HuH-7 (cell line): ENCODE data around the gene RUSF1.
"Not testable (repeated sequence)": the region's sequence is repeated elsewhere in the genome, so short reads cannot be mapped to it uniquely, and the experiment has no call there.

Experiments
- DNase-seq: peaks from one replicate; pipeline ENCODE4 v3.0.0; 2011; ENCODE audit warnings: low spot score

Gene RUSF1

GRCh38 chr16:31517800-31518402 is 9.7 kb upstream of the RUSF1 start:
- DNase-seq, result no peak

DNA sequence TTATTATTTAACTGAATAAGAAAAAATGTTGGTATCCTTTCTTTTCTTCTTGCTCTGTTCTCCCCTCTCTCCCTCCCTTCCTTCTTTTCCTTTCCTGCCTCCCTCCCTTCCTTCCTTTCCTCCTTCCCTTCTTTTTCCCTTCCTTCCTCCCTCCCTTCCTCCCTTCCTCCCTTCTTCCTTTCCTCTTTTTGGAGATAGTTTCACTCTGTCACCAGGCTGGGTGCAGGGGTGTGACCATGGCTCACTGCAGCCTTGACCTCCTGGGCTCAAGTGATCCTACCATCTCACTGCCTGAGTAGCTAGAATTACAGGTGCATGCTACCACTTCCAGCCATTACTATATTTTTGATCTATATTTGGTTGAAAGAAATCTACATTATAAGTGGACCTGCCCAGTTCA is 5.7 kb upstream of the RUSF1 start:
- DNase-seq, result no peak

GRCh38 chr16:31513126-31513525 is 4.9 kb upstream of the RUSF1 start:
- no peak for DNase-seq

GRCh38 chr16:31508706-31509195 is 560 bp upstream of the RUSF1 start:
- no peak for DNase-seq

DNA sequence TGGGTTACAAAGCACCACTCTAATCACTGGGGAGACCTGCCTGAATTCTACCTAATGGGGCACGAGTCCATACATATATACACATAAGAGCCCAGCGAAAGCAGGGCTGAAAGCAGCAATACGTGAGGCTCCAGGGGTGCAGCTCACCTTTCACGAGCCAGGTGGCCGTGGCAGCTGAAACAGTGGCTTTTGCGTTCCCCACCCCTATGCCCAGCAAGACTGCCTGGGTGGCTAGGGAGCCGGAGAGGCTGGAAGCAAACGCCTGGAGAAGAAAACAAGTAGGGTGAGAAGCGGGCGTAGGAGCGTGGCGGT is 618 bp downstream of the RUSF1 start:
- DNase-seq, result no peak

- no peak for DNase-seq
Observed at GRCh38 chr16:31505483-31505882, 2.7 kb downstream of the RUSF1 start.

DNA sequence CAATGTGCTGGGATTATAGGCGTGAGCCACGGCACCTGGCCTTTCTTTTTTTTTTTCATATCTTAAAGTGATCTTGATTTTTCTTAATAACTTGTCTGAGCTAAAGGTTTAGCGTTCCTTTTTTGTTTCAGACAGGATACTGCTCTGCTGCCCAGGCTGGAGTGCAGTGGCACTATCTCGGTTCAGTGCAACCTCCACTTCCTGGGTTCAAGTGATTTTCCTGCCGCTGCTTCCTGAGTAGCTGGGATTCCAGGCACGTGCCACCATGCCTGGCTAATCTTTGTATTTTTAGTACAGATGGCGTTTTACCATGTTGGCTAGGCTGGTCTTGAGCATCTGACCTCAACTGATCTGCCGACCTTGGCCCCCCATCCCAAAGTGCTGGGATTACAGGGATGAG is 4.0 kb downstream of the RUSF1 start:
- DNase-seq, result no peak

GRCh38 chr16:31503555-31503954 is 4.6 kb downstream of the RUSF1 start:
- DNase-seq, result not testable (repeated sequence)

DNA sequence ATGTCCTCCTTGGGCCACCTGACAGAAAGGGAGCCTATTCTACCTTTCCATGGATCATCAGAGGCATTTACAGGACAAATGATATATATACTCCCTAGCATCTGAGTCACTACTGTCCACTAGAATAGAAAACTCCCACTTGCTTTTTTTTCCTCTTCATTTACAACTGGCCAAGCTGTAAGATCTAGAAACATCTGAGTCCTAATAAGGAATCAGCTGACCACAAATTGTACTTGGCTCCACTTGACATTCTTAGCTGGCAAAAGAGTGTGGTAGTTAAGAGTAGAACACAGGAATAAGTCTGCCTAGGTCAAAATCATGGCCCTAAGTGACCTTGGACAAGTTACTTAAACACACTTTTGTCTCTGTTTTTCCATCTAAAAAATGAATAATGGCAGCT is 5.2 kb downstream of the RUSF1 start:
- no peak for DNase-seq

- no peak for DNase-seq
Observed at GRCh38 chr16:31501966-31502348, 6.2 kb downstream of the RUSF1 start.

DNA sequence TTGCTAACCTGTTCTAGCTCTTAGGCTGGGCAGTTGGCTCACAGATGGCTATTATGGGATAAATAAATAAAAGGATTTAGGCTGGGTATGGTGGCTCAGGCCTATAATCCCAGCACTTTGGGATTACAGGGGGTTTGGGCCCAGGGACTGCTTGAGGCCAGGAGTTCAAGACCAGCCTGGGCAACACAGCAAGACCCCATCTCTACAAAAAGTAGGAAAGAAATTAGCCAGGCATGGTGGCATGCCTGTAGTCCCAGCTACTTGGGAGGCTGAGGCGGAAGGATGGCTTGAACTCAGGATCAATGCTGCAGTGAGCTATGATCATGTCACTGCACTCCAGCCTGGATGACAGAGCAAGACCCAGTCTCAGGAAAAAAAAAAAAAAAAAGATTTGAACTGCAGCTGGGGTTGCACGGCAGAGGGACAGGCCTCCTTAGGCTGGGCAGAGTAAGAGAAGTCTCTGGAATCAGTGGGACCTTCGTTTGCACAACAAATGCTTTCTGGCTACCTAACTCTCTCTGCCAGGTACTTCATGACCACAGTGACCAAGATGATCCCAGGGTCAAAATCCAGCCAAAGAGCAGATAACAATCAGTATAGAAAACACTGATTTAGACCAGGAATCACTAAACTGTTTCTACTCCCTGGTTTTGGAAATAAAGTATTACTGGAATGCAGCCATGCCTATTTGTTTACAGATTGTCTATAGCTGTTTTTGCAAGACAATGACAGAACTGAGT is 6.8 kb downstream of the RUSF1 start:
- DNase-seq, result no peak

DNA sequence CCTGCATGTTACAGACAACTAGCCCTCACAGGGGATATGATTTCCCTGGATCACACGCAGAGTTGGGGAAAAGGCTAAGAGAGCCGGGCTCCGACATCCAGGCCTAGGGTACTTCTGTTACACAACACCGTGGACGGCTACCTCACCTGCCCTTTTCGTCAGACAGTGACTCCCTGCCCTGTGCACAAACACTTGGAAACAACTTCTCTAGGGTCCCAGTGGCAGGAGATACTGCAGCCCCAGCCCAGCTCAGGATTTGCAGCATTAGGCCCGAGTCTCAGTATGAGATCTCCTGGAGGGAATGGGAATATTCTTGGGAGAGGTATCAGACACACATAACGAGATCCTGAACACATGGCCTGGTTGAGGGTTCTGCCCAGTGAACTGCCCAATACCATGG is 8.3 kb downstream of the RUSF1 start:
- no peak for DNase-seq

GRCh38 chr16:31498493-31498892 is 9.7 kb downstream of the RUSF1 start:
- DNase-seq, result no peak

- DNase-seq, result no peak
Observed at GRCh38 chr16:31496670-31497069, 11.5 kb downstream of the RUSF1 start.

DNA sequence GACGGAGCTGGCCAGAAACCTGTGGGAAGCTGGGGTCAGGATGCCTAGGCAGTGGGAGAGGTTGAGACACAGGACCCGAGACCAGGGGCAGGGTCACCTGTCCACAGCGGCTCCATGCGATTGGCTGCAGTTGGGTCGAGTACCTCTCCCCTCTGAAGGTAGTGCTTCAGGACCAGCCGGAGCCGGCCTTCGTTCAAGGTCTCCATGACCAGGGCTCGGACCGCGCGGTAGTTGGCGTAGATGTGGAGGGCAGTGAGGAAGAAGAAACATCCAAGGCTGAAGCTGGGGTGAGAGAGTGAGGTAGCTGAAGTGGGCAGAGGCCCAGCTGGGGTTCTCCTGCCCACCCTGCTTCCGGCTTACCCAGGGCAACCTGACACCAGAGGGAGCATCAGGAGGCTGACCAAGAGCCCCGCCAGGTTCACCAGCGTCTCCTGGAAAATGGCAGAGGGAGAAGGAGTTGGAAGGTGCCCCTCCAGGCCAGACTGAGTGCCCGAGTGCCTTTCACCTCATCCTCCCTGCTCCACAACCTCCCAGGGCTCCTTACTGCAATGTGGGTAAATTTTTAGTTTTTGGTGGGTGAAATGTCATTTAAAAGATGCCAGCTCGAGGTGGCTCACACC is 14.6 kb downstream of the RUSF1 start:
- DNase-seq, result no peak

DNA sequence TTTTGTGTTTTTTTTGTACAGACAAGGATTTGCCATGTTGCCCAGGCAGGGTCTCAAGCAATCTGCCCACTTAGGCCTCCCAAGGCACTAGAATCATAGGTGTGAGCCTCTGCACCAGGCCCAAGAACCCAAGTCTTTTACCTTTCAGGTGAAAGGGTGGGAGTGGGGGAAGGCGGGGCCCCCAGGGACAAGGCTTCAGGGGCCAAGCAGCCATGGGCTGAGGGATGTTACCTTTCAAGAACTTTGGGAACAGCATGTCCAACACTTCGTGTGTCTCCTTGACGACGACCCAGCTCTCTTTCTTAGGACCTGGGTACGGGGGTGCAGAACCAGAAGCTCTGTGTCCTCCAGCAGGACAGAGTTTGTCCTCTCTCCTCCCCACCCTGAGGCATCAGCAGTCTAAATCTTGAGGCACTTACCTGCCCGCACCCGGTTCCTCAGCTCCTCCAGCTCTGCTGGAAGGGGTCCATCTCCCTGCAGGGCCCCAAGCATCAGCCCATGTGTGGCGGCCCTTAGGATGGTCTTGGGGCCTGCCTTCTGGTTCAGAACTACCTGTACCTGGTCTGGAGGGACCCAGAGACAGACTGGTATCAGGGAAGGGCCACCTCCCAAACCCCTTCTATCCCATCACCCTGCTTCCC is 16.3 kb downstream of the RUSF1 start:
- DNase-seq, result no peak

- DNase-seq, result no peak
Observed at GRCh38 chr16:31489616-31490584, 18.3 kb downstream of the RUSF1 start.

DNA sequence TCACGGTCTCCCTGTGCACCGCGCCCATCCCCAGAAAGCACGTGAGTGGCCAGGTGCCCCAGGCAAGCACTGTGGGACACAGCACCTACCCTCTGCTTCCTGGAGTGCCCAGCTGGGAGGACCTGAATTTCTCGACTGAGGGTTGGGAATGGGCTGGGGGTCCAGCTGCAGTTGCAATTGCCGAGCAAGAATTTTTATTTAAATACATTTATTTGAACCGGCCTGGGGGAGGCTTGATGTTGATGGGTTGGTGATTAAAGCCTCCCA is 19.0 kb downstream of the RUSF1 start:
- DNase-seq, result no peak

GRCh38 chr16:31488468-31489297 is 19.5 kb downstream of the RUSF1 start:
- no peak for DNase-seq

DNA sequence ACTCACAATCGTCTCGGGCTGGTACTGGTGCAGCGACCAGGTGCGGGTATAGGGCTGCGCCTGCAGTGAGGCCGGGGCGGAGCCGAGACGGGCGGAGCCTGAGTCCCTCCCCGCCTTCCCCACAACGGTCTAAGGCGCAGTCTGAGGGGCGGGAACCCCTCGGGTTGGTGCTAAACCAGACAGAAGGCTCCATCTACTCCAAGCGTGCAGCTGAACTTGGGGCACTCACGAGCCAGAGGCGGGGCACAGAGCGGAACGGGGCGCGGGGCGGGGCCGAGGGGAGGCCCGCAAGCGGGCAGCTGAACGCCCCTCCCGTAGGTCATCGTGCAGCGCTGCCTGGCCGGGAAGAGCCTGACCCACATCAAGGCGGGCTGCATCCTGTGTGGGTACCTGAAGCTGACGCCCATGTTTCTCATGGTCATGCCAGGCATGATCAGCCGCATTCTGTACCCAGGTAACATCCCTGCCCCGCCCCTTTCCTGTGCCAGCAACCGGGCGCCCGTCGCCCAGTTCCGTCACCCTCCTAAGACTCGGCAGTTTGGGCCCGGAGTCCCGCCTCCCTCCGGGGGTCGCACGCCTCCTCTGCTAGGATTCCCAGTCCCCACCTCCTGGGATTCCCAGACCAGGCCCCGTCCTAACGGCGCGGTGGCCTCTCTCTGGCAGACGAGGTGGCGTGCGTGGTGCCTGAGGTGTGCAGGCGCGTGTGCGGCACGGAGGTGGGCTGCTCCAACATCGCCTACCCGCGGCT is 20.3 kb downstream of the RUSF1 start:
- peak; percentile 79 for DNase-seq
